Measurements from ENCODE around the gene C5orf46.

- TF ChIP-seq CTCF (IDR thresholded peaks at IDR 0.05), result no peak
- TF ChIP-seq MLX (CRISPR knock-in tag; IDR thresholded peaks at IDR 0.05), result no peak
Measured at GRCh38 chr5:147918101-147918685, 11.9 kb upstream of the C5orf46 start.

Data from WTC11 (cell line).